Activated CD8-positive, alpha-beta memory T cell treated with anti-CD3 and anti-CD28 coated beads for 36 hours (primary cell): ENCODE results near the gene PERCC1. TPM values are rescaled to one million over a fixed set of nuclear protein-coding genes. Genes with fewer than 3 reads are reported as not detected.
"Not testable (repeated sequence)": the region's sequence is repeated elsewhere in the genome, so short reads cannot be mapped to it uniquely, and the experiment has no call there.

Experiments used
- CTCF ChIA-PET: fragments of 350-600 bp; sonication (Branson Sonifier 250); formaldehyde crosslinking; loops from one replicate; lab custom pipeline; 2021; ENCODE audit warnings: antibody characterized with exemption; lab: Charles Lee
- POLR2A ChIA-PET: fragments of 350-600 bp; sonication (Branson Sonifier 250); formaldehyde crosslinking; loops from one replicate; lab custom pipeline; 2021; ENCODE audit warnings: antibody characterized with exemption; lab: Charles Lee
- total RNA-seq, 2 experiments: library from RNA; stranded (reverse); gene quantifications; one replicate each; pipeline ENCODE4 v1.2.3, GENCODE V29; 2021

Gene PERCC1
- total RNA-seq, 2 experiments from 2014 or later, result 0.34 to 0.70 TPM

GRCh38 chr16:1474796-1475551 lies 44.1 kb downstream of the PERCC1 start, which contains the start of gene CLCN7:
Gene CLCN7 (minus strand): TSS chr16:1475028. CDS start chr16:1474974, 54 bp downstream.
- CTCF ChIA-PET, result no interaction called here
- POLR2A ChIA-PET, result interaction anchor here (0.6 kb wide), 1 partner anchor 230 kb away, joined by 5 read pairs; no protein-coding TSS in a partner anchor

- ChIA-PET CTCF (no interaction called here), POLR2A (interaction anchor here (0.5 to 0.6 kb wide), 2 partner anchors 13 to 308 kb away, joined by 3 to 11 read pairs; no protein-coding TSS in a partner anchor)
Observed at GRCh38 chr16:1475552-1476114, 44.8 kb downstream of the PERCC1 start.

GRCh38 chr16:1477033-1477432 lies 46.2 kb downstream of the PERCC1 start:
- POLR2A ChIA-PET, result interaction anchor here (0.7 to 0.9 kb wide), 2 partner anchors 15 to 111 kb away, joined by 6 to 10 read pairs; no protein-coding TSS in a partner anchor
- CTCF ChIA-PET, result no interaction called here

- CTCF ChIA-PET, POLR2A ChIA-PET: not testable (repeated sequence)
Observed at GRCh38 chr16:1478937-1479336, 48.1 kb downstream of the PERCC1 start.

GRCh38 chr16:1481906-1482835 lies 51.3 kb downstream of the PERCC1 start:
- POLR2A ChIA-PET, result interaction anchor here (0.6 kb wide), 1 partner anchor 47 kb away, joined by 8 read pairs; no protein-coding TSS in a partner anchor
- CTCF ChIA-PET, result no interaction called here

Other genes starting within 250 kb of the PERCC1 start
- not detected for gene TPSG1, start 205.8 kb upstream of the PERCC1 start, total RNA-seq
- gene TPSB2, start 200.9 kb upstream of the PERCC1 start, total RNA-seq, result not detected
- not detected for gene TPSAB1, start 190.4 kb upstream of the PERCC1 start, total RNA-seq
- gene TPSD1, start 175.0 kb upstream of the PERCC1 start, total RNA-seq, result not detected
- gene UBE2I, start 121.4 kb upstream of the PERCC1 start, total RNA-seq, result 100 to 1,000 TPM; 241 to 249 TPM
- gene BAIAP3, start 97.4 kb upstream of the PERCC1 start, total RNA-seq, result under 1 TPM; 0.31 to 0.34 TPM
- gene TSR3, start 79.2 kb upstream of the PERCC1 start, total RNA-seq, result 10 to 100 TPM; 86.5 to 92.1 TPM
- 10 to 100 TPM; 25.7 to 26.1 TPM for gene GNPTG, start 79.1 kb upstream of the PERCC1 start, total RNA-seq
- gene UNKL, start 16.4 kb upstream of the PERCC1 start, total RNA-seq, result 10 to 100 TPM; 35.7 to 36.0 TPM
- gene UQCC4, start 10.3 kb upstream of the PERCC1 start, total RNA-seq, result 10 to 100 TPM; 25.8 to 27.0 TPM
- 1 to 10 TPM; 1.2 to 1.4 TPM for gene CCDC154, start 13.5 kb downstream of the PERCC1 start, total RNA-seq
- 10 to 100 TPM; 52.3 to 53.8 TPM for gene CLCN7, start 44.0 kb downstream of the PERCC1 start, total RNA-seq
- not detected for gene PTX4, start 57.9 kb downstream of the PERCC1 start, total RNA-seq
- gene TELO2, start 62.3 kb downstream of the PERCC1 start, total RNA-seq, result 10 to 100 TPM; 88.2 to 89.3 TPM
- 10 to 100 TPM; 22.6 to 22.8 TPM for gene TMEM204, start 102.6 kb downstream of the PERCC1 start, total RNA-seq
- gene IFT140, start 181.0 kb downstream of the PERCC1 start, total RNA-seq, result 10 to 100 TPM; 10.4 to 11.0 TPM
- gene CRAMP1, start 181.3 kb downstream of the PERCC1 start, total RNA-seq, result 10 to 100 TPM; 23.6 to 24.3 TPM
- 100 to 1,000 TPM; 101 to 109 TPM for gene JPT2, start 247.2 kb downstream of the PERCC1 start, total RNA-seq